NB4 (cell line): ENCODE results near the gene BCL11A.

Experiments used
- CTCF ChIP-seq: IDR thresholded peaks from one replicate; pipeline ENCODE4 v1.5.1; 2012; ENCODE audit warnings: low read depth, low read length
- MAX ChIP-seq: IDR thresholded peaks from 2 replicates; pipeline ENCODE4 v1.6.1; 2011; ENCODE audit warnings: low read depth, low read length
- MYC ChIP-seq: IDR thresholded peaks from 2 replicates; pipeline ENCODE4 v1.6.1; 2011; ENCODE audit warnings: low read depth, low read length
- POLR2A ChIP-seq: IDR thresholded peaks from 2 replicates; pipeline ENCODE4 v1.6.1; 2011; ENCODE audit warnings: mild to moderate bottlenecking; ENCODE audit not compliant: insufficient read length; ENCODE audit errors: extremely low read depth

- TF ChIP-seq CTCF: no peak
- TF ChIP-seq POLR2A: no peak
- TF ChIP-seq MAX: no peak
- TF ChIP-seq MYC: no peak
These were observed 28.6 kb downstream of the BCL11A start for GRCh38 chr2:60524874-60525273.
